GM12878 (cell line): ENCODE measurements around the gene ZBTB9. TPM values are rescaled to one million over a fixed set of nuclear protein-coding genes. Genes with fewer than 3 reads are reported as not detected.
A peak's percentile ranks its signal among the peaks of the same experiment; 100 is the strongest.

Experiments used
- ATAC-seq: fragments of 200-7000 bp; cut with Tn5 transposase; 3 replicates; pipeline ENCODE4 v1.9.1; 2020; ENCODE audit warnings: mild to moderate bottlenecking, moderate library complexity
- BruUV-seq: library from RNA; stranded (reverse); fragments of 400-500 nt; replicated peaks from 2 replicates; lab custom pipeline; 2021; lab: Mats Ljungman, UMichigan
- CTCF ChIA-PET: fragments of 300-600 bp; sonication (Branson Sonifier 250); formaldehyde crosslinking; extraction: SDS; loops from one replicate; lab custom pipeline; 2021; ENCODE audit warnings: inconsistent platforms; lab: Yijun Ruan, JAX
- POLR2A ChIA-PET: fragments of 350-600 bp; formaldehyde crosslinking; extraction: SDS; loops from one replicate; lab custom pipeline; 2021; ENCODE audit warnings: inconsistent platforms; lab: Charles Lee
- RAD21 ChIA-PET: fragments of 300-600 bp; sonication (Branson Sonifier 250); formaldehyde crosslinking; loops from one replicate; lab custom pipeline; 2023; ENCODE audit warnings: antibody characterized with exemption; ENCODE audit not compliant: unreplicated experiment; lab: Charles Lee
- SMC1A ChIA-PET: fragments of 300-600 bp; sonication (Branson Sonifier 250); formaldehyde crosslinking; loops from one replicate; lab custom pipeline; 2023; ENCODE audit not compliant: unreplicated experiment, uncharacterized antibody; lab: Charles Lee
- DNase-seq: peaks from one replicate; pipeline ENCODE4 v3.0.0-alpha.2; 2011; ENCODE audit warnings: low read depth, low spot score
- FAIRE-seq: peaks from 3 replicates; lab custom pipeline; 2011; peaks lifted over from hg19 to GRCh38; lab: Jason Lieb, UNC
- H2AFZ ChIP-seq: 2 replicates; pipeline ENCODE4 v1.6.0; 2011; ENCODE audit warnings: low read depth, low read length, control low read depth; ENCODE audit not compliant: control insufficient read depth
- H3K27ac ChIP-seq: 2 replicates; pipeline ENCODE4 v1.5.1; 2011; ENCODE audit warnings: control low read depth; ENCODE audit not compliant: control insufficient read depth, insufficient read depth
- H3K27me3 ChIP-seq, 2 experiments: replicated peaks in 1 of 2; 2 replicates each; pipeline versions ENCODE4 v1.6.0 to v1.6.1; 2011; ENCODE audit warnings: low read length in 1 of 2; ENCODE audit not compliant: control insufficient read depth in 2 of 2, insufficient read depth in 2 of 2
- H3K36me3 ChIP-seq, 2 experiments: 2 replicates each; pipeline ENCODE4 v1.5.1; 2011; ENCODE audit warnings: low read length in 1 of 2; ENCODE audit not compliant: control insufficient read depth in 2 of 2, insufficient read depth in 2 of 2
- H3K4me1 ChIP-seq: 2 replicates; pipeline ENCODE4 v1.6.1; 2011; ENCODE audit warnings: mild to moderate bottlenecking, low read length, moderate library complexity, mixed read lengths; ENCODE audit not compliant: control insufficient read depth, insufficient read depth
- H3K4me2 ChIP-seq: 2 replicates; pipeline ENCODE4 v1.6.0; 2011; ENCODE audit warnings: control low read depth; ENCODE audit not compliant: control insufficient read depth, insufficient read depth
- H3K4me3 ChIP-seq: fragments of 200-600 bp; sonication (generic); 2 replicates; pipeline ENCODE4 v1.5.1; 2016
- H3K79me2 ChIP-seq: 2 replicates; pipeline ENCODE4 v1.6.0; 2011; ENCODE audit warnings: low read length; ENCODE audit not compliant: control insufficient read depth, insufficient read depth
- H3K9ac ChIP-seq: 2 replicates; pipeline ENCODE4 v1.8.0; 2011; ENCODE audit warnings: low read length, control low read depth, mixed read lengths; ENCODE audit not compliant: control insufficient read depth, insufficient read depth
- H3K9me3 ChIP-seq: replicated peaks from 3 replicates; pipeline ENCODE4 v1.5.1; 2011; ENCODE audit warnings: mild to moderate bottlenecking, low read length; ENCODE audit not compliant: control insufficient read depth, insufficient read depth
- H4K20me1 ChIP-seq: 2 replicates; pipeline ENCODE4 v1.6.0; 2011; ENCODE audit not compliant: control insufficient read depth, insufficient read depth
- BACH1 ChIP-seq: fragments of 450-650 bp; IDR thresholded peaks from 2 replicates; pipeline ENCODE4 v1.6.1; 2017; ENCODE audit warnings: mild to moderate bottlenecking, borderline replicate concordance
- EGR1 ChIP-seq, 2 experiments: IDR thresholded peaks; 1 replicate in 1 of 2; 2 replicates in 1 of 2; pipeline ENCODE4 v1.6.1; 2011 to 2012; ENCODE audit warnings: low read depth in 2 of 2, low read length in 2 of 2, borderline replicate concordance in 1 of 2, mild to moderate bottlenecking in 1 of 2, moderate library complexity in 1 of 2
- HCFC1 ChIP-seq: fragments of 150-350 bp; IDR thresholded peaks from 2 replicates; pipeline ENCODE4 v1.6.1; 2014; ENCODE audit warnings: low read length
- JUNB ChIP-seq: IDR thresholded peaks from 2 replicates; pipeline ENCODE4 v1.6.1; 2016; ENCODE audit warnings: antibody characterized with exemption, mild to moderate bottlenecking
- NR2F1 ChIP-seq: fragments of 450-650 bp; conservative IDR thresholded peaks from 2 replicates; pipeline ENCODE4 v1.6.1; 2017; ENCODE audit warnings: mild to moderate bottlenecking
- NRF1 ChIP-seq: conservative IDR thresholded peaks from 2 replicates; pipeline ENCODE4 v1.6.1; 2011; ENCODE audit warnings: mild to moderate bottlenecking, low read depth, low read length, improper control_type of control experiment
- RELB ChIP-seq: fragments of 450-650 bp; IDR thresholded peaks from 2 replicates; pipeline ENCODE4 v1.6.1; 2017; ENCODE audit warnings: low read depth, mild to moderate bottlenecking, moderate library complexity
- SMAD1 ChIP-seq: fragments of 450-650 bp; IDR thresholded peaks from 2 replicates; pipeline ENCODE4 v1.6.1; 2018; ENCODE audit warnings: mild to moderate bottlenecking, low read depth; ENCODE audit not compliant: partially characterized antibody
- SMC3 ChIP-seq: IDR thresholded peaks from 2 replicates; pipeline ENCODE4 v1.6.1; 2011; ENCODE audit warnings: low read length, improper control_type of control experiment, borderline replicate concordance
- STAT1 ChIP-seq: fragments of 450-650 bp; conservative IDR thresholded peaks from 2 replicates; pipeline ENCODE4 v1.6.1; 2014; ENCODE audit warnings: antibody characterized with exemption, mild to moderate bottlenecking
- YY1 ChIP-seq: IDR thresholded peaks from 2 replicates; pipeline ENCODE4 v1.6.1; 2011; ENCODE audit warnings: low read depth, mild to moderate bottlenecking, low read length
- ZBTB4 ChIP-seq: fragments of 450-650 bp; formaldehyde crosslinking; IDR thresholded peaks from 2 replicates; pipeline ENCODE4 v1.4.0; 2022; ENCODE audit warnings: mild to moderate bottlenecking, moderate library complexity
- ZNF687 ChIP-seq: fragments of 450-650 bp; IDR thresholded peaks from 2 replicates; pipeline ENCODE4 v1.6.1; 2017; ENCODE audit warnings: mild to moderate bottlenecking, moderate library complexity
- ZZZ3 ChIP-seq: IDR thresholded peaks from 2 replicates; pipeline ENCODE4 v1.6.1; 2011; ENCODE audit warnings: low read depth; ENCODE audit not compliant: control insufficient read depth, insufficient read length
- WGBS: methylation state at CpG from one replicate; pipeline ENCODE4 v1.1.6; 2016; ENCODE audit warnings: low lambda C conversion rate; ENCODE audit not compliant: insufficient replicate concordance, insufficient coverage; ENCODE audit errors: missing lambda C conversion rate; 5-methylcytosine and 5-hydroxymethylcytosine counted together
- in situ Hi-C: fragments of 300-500 bp; cut with MboI; formaldehyde crosslinking; loops from 9 replicates; pipeline ENCODE4 v1.14.3; 2018; ENCODE audit warnings: mixed read lengths
- intact Hi-C: fragments of 100-400 bp; cut with micrococcal nuclease; formaldehyde crosslinking; loops from one replicate; pipeline ENCODE4 v1.14.2; 2022; ENCODE audit not compliant: unreplicated experiment
- polyA plus RNA-seq, 11 experiments: library from polyadenylated mRNA; depleted of rRNA in 4 of 11; unstranded in 6 of 11; stranded (reverse) in 5 of 11; fragments of >200 nt; fragmentation: Nextera tagmentation in 4 of 11; fragmentation: Illumina TruSeq in 1 of 11; extraction: Ambion mirVana in 4 of 11; extraction: Trizol in 1 of 11; gene quantifications; 1 replicate in 1 of 11; 2 replicates in 10 of 11; pipeline versions ENCODE4 v1.2.1 to v1.2.3, GENCODE V29; 2011 to 2016; ENCODE audit warnings: inconsistent platforms in 2 of 11, missing spikeins in 2 of 11, low read depth in 1 of 11
- total RNA-seq, 4 experiments: library from RNA; depleted of rRNA in 3 of 4; stranded (reverse); fragments of >200 nt in 3 of 4; fragmentation: Illumina TruSeq in 1 of 4; extraction: Trizol in 1 of 4; gene quantifications; 2 replicates each; pipeline versions ENCODE4 v1.2.1 to v1.2.3, GENCODE V29; 2013 to 2021

The ZBTB9 gene
- total and polyA plus RNA-seq, 10 of the 15 experiments (the other 5 are each of a cell fraction or from before 2014, with no cell fraction given), result 1.5 to 12.7 (median 6.9) TPM

- no peaks in the 10 kb centered on the region; a peak in 2 of 4 replicates for H3K27me3 ChIP-seq
- H3K4me2 ChIP-seq, result peak overlapping the region; percentile 100
- intact Hi-C loops, result loop anchor here (2.0 to 5.0 kb wide), 2 partner anchors 28 to 101 kb away; partner anchors contain the start of genes KIFC1 and ZBTB22
- H3K9ac ChIP-seq, result peak overlapping the region; percentile 73
- peaks cover 30% of the 10 kb centered on the region for H3K79me2 ChIP-seq
- BruUV-seq, result TSS peak; percentile 83
- H3K4me1 ChIP-seq, result peaks cover 30% of the 10 kb centered on the region
- ChIA-PET POLR2A (interaction anchor here (0.6 to 2.2 kb wide), 10 partner anchors 12 to 160 kb away, joined by 3 to 11 read pairs (median 4); partner anchors contain the start of genes B3GALT4 and ZBTB9), SMC1A (interaction anchor here (0.7 to 2.1 kb wide), 8 partner anchors 10 to 298 kb away, joined by 3 to 8 read pairs (median 4); partner anchors contain the start of gene B3GALT4), RAD21 (interaction anchor here (0.8 to 1.9 kb wide), 9 partner anchors 9 to 160 kb away, joined by 3 to 8 read pairs (median 3); partner anchors contain the start of genes RPS18, VPS52 and ZBTB9), CTCF (interaction anchor here (0.5 to 5.3 kb wide), 12 partner anchors 7 to 189 kb away, joined by 3 to 25 read pairs (median 6); partner anchors contain the start of genes RPS18, VPS52, ZBTB22 and ZBTB9)
- no peak for FAIRE-seq
- DNase-seq, result no peak
- peaks cover 0 to 1% of the 10 kb centered on the region in 2 experiments; a peak in 2 of 4 replicates for H3K36me3 ChIP-seq
- no peaks in the 10 kb centered on the region; the same call in 1 of the 2 replicates for H4K20me1 ChIP-seq
- peak overlapping the region; percentile 23; the same call in 1 of the 2 replicates for H3K4me3 ChIP-seq
- peak overlapping the region; percentile 77 for H2AFZ ChIP-seq
- WGBS, result 2% methylated on average over 7 of the region's 8 CpGs
- peak; percentile 5 for ATAC-seq
- no peaks in the 10 kb centered on the region for H3K9me3 ChIP-seq
- in situ Hi-C loops, result no loop called here
- peak overlapping the region; percentile 97 for H3K27ac ChIP-seq
- TF ChIP-seq RELB (no peak), ZZZ3 (no peak), SMC3 (no peak), ZBTB4 (CRISPR knock-in tag) (no peak), YY1 (no peak), BACH1 (0 out of 2 replicates have a peak, but pooled peaks have one; percentile 25), JUNB (peak; percentile 58), EGR1 (IDR thresholded peaks at IDR 0.05; ENCODE audit: borderline replicate concordance in 1 of 2, low read depth in 2 of 2, low read length in 2 of 2) (no peak), HCFC1 (no peak), NR2F1 (no peak), STAT1 (no peak), NRF1 (no peak), ZNF687 (no peak), SMAD1 (peak; percentile 6)
These were observed 35.6 kb upstream of the ZBTB9 start for GRCh38 chr6:33418690-33419291.
